Breast epithelium (tissue), 4 donors: ENCODE results near the gene FAIM2. TPM values are rescaled to one million over a fixed set of nuclear protein-coding genes. Genes with fewer than 3 reads are reported as not detected.

ENCODE experiments used
- DNase-seq, 2 donors: peaks; one replicate each; pipeline ENCODE4 v3.0.0-alpha.2; 2019; ENCODE audit warnings: low spot score in 2 of 2
- H3K27ac ChIP-seq, 2 donors: fragments of 200-600 bp; sonication (generic) in 1 of 2; one replicate each; pipeline ENCODE4 v1.5.1; 2016 to 2019; ENCODE audit warnings: mild to moderate bottlenecking in 1 of 2
- H3K27me3 ChIP-seq, 2 donors: fragments of 200-600 bp; sonication (generic) in 1 of 2; one replicate each; pipeline versions ENCODE4 v1.5.1 to v1.6.0; 2017 to 2019; ENCODE audit warnings: control low read depth in 1 of 2, mild to moderate bottlenecking in 1 of 2
- H3K36me3 ChIP-seq: fragments of 200-600 bp; one replicate; pipeline ENCODE4 v1.5.1; 2019
- H3K4me1 ChIP-seq, 2 donors: fragments of 200-600 bp; sonication (generic); one replicate each; pipeline ENCODE4 v1.5.1; 2016 to 2019; ENCODE audit warnings: control low read depth in 1 of 2
- H3K4me3 ChIP-seq, 3 donors: fragments of 200-600 bp; sonication (generic); 1 replicate in 2 of 3; 2 replicates in 1 of 3; pipeline ENCODE4 v1.5.1; 2016 to 2019; ENCODE audit warnings: mild to moderate bottlenecking in 3 of 3, moderate library complexity in 2 of 3
- H3K9me3 ChIP-seq, 2 donors: fragments of 200-600 bp; sonication (generic) in 1 of 2; one replicate each; pipeline ENCODE4 v1.5.1; 2016 to 2019; ENCODE audit warnings: control low read depth in 1 of 2
- CTCF ChIP-seq, 3 donors: fragments of 450-650 bp; IDR thresholded peaks; one replicate each; pipeline ENCODE4 v1.5.1; 2016 to 2017; ENCODE audit warnings: antibody characterized with exemption in 3 of 3, mild to moderate bottlenecking in 3 of 3, moderate library complexity in 3 of 3
- POLR2A ChIP-seq: fragments of 450-650 bp; IDR thresholded peaks from one replicate; pipeline ENCODE4 v1.6.1; 2016; ENCODE audit warnings: antibody characterized with exemption, mild to moderate bottlenecking, moderate library complexity
- POLR2AphosphoS5 ChIP-seq, 3 donors: sonication (generic); formaldehyde crosslinking; IDR thresholded peaks; one replicate each; pipeline ENCODE4 v1.6.1; 2017; ENCODE audit warnings: antibody characterized with exemption in 3 of 3
- intact Hi-C: fragments of 100-400 bp; cut with DNase I; formaldehyde crosslinking; loops from one replicate; pipeline ENCODE4 v1.15.1; 2023; ENCODE audit warnings: low total_unique reads
- total RNA-seq, 3 donors: library from RNA; depleted of rRNA; stranded (reverse); fragments of >200 nt; gene quantifications; one replicate each; pipeline ENCODE4 v1.1.0, GENCODE V29; 2016

FAIM2 gene
- total RNA-seq, 3 donors from 2014 or later = 0.64 to 1.9 (median 1.3) TPM

DNA sequence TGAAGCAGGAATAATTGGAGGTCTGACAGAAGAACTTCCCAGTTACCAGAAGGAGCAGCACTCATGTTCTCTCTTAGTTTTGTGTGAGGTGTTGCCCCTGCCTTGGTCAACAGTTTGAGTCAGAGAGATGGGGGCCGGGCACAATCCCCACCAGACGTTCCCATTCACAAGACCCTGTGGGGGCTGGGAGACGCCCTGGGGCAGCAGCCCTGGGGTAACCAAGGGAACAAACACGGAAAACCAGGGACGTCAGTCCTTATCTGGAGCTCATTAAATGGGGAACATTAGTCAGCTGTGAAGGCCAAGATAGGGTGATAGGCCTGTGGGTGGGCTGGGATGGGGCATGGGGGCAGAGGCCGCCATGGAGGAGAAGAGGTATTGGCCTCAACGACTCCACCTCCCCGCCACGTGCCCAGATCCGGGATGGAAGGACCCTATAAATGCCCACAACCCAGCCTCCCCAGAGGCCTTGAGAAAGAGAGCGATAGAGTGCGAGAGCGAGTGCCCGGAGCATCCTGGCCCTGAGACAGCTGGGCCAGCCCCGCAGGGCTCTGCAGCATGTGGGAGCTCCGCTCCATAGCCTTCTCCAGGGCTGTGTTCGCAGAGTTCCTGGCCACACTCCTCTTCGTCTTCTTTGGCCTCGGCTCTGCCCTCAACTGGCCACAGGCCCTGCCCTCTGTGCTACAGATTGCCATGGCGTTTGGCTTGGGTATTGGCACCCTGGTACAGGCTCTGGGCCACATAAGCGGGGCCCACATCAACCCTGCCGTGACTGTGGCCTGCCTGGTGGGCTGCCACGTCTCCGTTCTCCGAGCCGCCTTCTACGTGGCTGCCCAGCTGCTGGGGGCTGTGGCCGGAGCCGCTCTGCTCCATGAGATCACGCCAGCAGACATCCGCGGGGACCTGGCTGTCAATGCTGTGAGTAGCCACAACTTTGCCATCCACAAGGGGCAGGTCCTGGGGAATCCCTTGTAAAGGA, 46.9 kb upstream of the FAIM2 start, which contains the start of gene AQP2:
TSS of gene AQP2 (plus strand) at position 465 of the 979 bp plus-strand sequence. CDS start at position 559, 94 bp downstream.
- intact Hi-C loops = no loop called here
- no peak within 1 kb of the TSS for H3K27ac ChIP-seq
- H3K9me3 ChIP-seq = no peaks in the 10 kb centered on the region
- DNase-seq = peak in 1 of 2 donors; percentile 36
- peaks cover 0 to 4% of the 10 kb centered on the region in 2 donors for H3K4me1 ChIP-seq
- peaks cover 3 to 17% of the 10 kb centered on the region in 2 donors for H3K27me3 ChIP-seq
- H3K36me3 ChIP-seq = no peaks in the 10 kb centered on the region
- no peak for TF ChIP-seq POLR2AphosphoS5 (IDR thresholded peaks at IDR 0.05)
- no peak for TF ChIP-seq POLR2A
- TF ChIP-seq CTCF (IDR thresholded peaks at IDR 0.05) = no peak
- no peak within 1 kb of the TSS for H3K4me3 ChIP-seq

DNA sequence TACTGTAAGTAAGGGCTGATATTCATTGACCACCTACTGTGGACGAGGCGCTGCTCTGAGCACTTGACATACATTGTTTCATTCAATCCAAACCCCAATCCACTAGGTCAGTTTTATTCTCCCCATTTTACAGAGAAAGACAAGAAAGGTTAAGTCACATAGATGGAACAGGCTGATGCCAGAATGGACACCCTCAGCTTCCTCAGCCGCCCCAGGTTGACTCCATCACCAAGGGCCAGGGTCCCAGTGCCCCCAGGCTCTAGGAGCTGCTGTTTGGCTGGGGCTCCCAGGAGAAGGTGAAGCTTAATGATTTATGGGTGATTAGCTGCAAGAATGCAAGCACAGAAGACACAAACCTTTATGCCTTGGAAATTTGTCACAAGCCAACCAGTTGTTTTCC, 46.2 kb upstream of the FAIM2 start:
- no peaks in the 10 kb centered on the region for H3K9me3 ChIP-seq
- DNase-seq = peak in 1 of 2 donors; percentile 5
- no peaks in the 10 kb centered on the region for H3K36me3 ChIP-seq
- H3K4me3 ChIP-seq = no peak overlapping the region
- H3K4me1 ChIP-seq = no peaks in the 10 kb centered on the region
- intact Hi-C loops = no loop called here
- H3K27me3 ChIP-seq = peaks cover 0 to 10% of the 10 kb centered on the region in 2 donors
- H3K27ac ChIP-seq = no peak overlapping the region
- no peak for TF ChIP-seq POLR2A
- TF ChIP-seq CTCF (IDR thresholded peaks at IDR 0.05) = no peak
- TF ChIP-seq POLR2AphosphoS5 (IDR thresholded peaks at IDR 0.05) = no peak

- no peaks in the 10 kb centered on the region for H3K9me3 ChIP-seq
- peaks cover 0 to 3% of the 10 kb centered on the region in 2 donors for H3K27me3 ChIP-seq
- no peak for TF ChIP-seq POLR2A
- no peak for TF ChIP-seq CTCF (IDR thresholded peaks at IDR 0.05)
- TF ChIP-seq POLR2AphosphoS5 (IDR thresholded peaks at IDR 0.05) = no peak
- intact Hi-C loops = no loop called here
- H3K36me3 ChIP-seq = no peaks in the 10 kb centered on the region
- peak in 1 of 2 donors; percentile 9 for DNase-seq
- H3K4me1 ChIP-seq = no peaks in the 10 kb centered on the region
- no peak overlapping the region for H3K27ac ChIP-seq
- H3K4me3 ChIP-seq = no peak overlapping the region
These were observed 45.5 kb upstream of the FAIM2 start for GRCh38 chr12:49948866-49949845.

DNA sequence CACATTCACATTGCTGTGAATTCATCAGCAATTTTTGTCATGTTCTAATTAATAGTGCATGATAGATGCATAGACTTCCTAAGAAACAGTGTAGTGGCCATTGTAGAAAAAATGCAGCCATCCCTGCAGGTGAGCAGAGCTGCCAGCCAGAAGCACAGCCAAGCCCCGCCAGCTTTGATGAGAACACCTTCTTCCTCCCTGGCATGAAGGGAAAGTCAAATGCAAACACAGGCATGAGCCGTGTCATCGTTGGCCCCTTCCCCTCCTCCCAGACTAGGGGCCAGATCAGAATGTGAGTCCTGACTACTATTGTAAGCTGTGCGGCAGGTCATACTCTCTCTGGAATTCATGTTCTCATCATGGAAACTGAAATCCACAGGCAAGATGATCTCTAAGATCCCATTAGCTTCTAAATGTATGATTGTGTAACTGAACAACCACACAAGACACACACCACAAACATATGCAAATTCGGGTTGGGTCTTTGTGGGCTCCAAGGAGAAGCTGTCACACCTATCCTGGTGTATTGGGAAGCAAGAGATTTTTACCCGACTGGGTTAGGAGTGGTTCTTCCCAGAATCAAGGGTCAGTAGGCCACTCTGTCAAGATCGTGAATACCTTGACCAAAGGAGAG, 44.0 kb upstream of the FAIM2 start:
- peak in 1 of 2 donors; percentile 6 for DNase-seq
- intact Hi-C loops = no loop called here
- Histone ChIP-seq H3K27me3 (no peaks in the 10 kb centered on the region), H3K4me3 (no peak overlapping the region), H3K36me3 (no peaks in the 10 kb centered on the region), H3K9me3 (no peaks in the 10 kb centered on the region), H3K4me1 (no peaks in the 10 kb centered on the region), H3K27ac (no peak overlapping the region)
- no peak for TF ChIP-seq CTCF (IDR thresholded peaks at IDR 0.05)
- TF ChIP-seq POLR2A = no peak
